Right ventricle myocardium inferior (tissue), 1 donor: ENCODE data around the gene PPP1R16B. TPM values are rescaled to one million over a fixed set of nuclear protein-coding genes. Genes with fewer than 3 reads are reported as not detected.
"Not testable (repeated sequence)": the region's sequence is repeated elsewhere in the genome, so short reads cannot be mapped to it uniquely, and the experiment has no call there.

Source experiments
- ATAC-seq: fragments of 200-7000 bp; cut with Tn5 transposase; one replicate; pipeline ENCODE4 v1.9.1; 2020; ENCODE audit warnings: mild to moderate bottlenecking, moderate library complexity
- DNase-seq: peaks from one replicate; pipeline ENCODE4 v3.0.0; 2021; ENCODE audit errors: missing footprints
- intact Hi-C: fragments of 100-400 bp; cut with DNase I; formaldehyde crosslinking; loops from one replicate; pipeline ENCODE4 v1.11.0; 2022
- total RNA-seq: library from RNA; stranded (reverse); fragmentation: NEBNext Ultra II Directional; extraction: Animal tissue kit (Norgen Biotek cat#: 25700); gene quantifications from one replicate; pipeline ENCODE4 v1.2.1, GENCODE V29; 2021
- donor health status: DM: no; HTN: yes; CAD: no; lungs with severe emphysema.

Gene PPP1R16B
- total RNA-seq, 1 donor from 2014 or later = 9.0 TPM

DNA sequence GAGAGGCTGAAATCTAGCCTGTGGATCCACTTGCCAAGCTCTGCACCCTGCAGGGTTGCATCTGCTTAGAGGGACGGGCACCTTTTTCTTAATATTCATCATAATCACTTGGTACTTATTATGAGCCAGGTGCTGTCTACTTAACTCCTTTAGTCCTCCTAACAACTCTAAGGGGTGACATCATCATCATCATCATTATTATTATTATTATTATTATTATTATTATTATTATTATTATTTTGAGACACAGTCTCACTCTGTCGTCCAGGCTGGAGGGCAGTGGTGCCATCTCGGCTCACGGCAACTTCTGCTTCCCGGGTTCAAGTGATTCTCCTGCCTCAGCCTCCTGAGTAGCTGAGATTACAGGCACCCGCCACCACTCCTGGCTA, 8.1 kb downstream of the PPP1R16B start:
- ATAC-seq, DNase-seq, intact Hi-C loops: not testable (repeated sequence)

DNA sequence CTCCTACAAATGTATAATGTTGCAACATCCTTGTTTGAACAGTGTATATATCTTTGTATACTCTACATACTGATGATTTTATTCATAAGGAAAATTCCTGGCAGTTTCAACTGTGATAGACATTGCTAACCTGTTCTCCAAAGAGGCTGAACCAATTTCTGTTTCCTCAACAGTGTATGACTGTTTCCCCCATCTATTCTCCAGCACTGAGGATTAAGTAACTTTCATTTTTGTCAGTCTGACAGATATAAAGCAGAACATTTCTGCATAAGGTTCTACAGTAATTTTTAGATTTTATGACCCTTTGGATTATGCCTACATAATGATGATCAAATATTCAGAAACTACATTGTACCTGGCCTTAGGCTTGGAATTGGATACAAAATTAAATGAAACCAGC, 9.9 kb downstream of the PPP1R16B start:
- ATAC-seq (no peak), DNase-seq (no peak)
- intact Hi-C loops = no loop called here

DNA sequence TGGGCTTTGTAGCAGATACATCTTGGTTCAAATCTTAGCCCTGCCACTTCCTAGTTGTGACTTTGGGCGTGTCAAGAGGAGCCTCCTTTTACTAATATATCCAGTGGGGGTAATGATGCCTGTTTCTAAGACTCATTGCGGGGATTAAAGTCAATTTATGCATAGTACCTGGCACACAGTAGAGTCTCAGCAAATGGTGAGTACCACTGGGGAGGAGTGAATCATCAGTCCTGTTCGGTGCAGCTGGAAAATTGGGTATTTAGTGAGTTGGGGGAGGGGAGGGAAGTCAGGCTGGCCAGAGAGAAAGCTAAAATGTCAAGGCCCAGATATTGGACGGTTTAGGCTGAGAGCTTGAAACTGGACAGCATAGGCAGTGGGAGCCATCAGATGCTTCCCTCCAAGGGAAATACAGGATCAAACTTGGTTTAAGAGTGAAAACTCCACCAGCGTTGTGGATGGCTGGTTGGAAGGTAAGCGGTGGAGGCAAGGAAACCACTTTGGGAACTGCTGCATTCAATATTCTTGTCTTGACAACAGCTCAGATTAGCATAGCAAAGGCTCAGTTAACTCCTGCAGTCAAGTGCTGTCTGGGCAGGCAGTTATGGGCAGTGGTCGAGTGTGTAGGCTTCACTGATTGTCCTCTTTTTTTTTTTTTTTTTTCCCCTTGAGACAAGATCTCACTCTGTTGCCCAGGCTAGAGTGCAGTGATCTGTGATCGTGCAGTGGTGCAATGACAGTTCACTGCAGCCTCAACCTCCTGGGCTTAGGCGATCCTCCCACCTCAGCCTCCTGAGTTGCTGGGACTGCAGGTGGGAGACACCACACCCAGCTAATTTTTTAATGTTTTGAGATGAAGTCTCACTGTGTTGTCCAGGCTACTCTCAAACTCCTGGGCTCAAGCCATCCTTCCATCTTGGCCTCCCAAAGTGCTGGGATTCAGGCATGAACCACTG, 12.9 kb downstream of the PPP1R16B start:
- no peak for DNase-seq
- intact Hi-C loops = no loop called here
- ATAC-seq = no peak

DNA sequence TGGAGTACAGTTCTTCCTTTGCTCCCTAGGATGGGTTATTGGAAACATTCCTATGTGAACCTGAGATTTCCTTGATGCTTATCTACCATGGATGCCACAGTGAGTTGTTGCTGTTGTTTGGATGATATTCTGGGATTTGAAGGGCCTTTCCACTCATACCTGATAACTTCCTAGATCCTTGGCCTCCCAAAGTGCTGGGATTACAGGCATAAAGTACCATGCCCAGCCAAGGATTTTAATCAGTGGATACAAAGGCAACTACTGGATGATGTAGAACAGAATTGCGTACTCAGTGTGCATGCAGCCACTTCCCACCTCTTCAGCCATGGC, 20.0 kb downstream of the PPP1R16B start:
- intact Hi-C loops = no loop called here
- no peak for DNase-seq
- ATAC-seq = no peak

DNA sequence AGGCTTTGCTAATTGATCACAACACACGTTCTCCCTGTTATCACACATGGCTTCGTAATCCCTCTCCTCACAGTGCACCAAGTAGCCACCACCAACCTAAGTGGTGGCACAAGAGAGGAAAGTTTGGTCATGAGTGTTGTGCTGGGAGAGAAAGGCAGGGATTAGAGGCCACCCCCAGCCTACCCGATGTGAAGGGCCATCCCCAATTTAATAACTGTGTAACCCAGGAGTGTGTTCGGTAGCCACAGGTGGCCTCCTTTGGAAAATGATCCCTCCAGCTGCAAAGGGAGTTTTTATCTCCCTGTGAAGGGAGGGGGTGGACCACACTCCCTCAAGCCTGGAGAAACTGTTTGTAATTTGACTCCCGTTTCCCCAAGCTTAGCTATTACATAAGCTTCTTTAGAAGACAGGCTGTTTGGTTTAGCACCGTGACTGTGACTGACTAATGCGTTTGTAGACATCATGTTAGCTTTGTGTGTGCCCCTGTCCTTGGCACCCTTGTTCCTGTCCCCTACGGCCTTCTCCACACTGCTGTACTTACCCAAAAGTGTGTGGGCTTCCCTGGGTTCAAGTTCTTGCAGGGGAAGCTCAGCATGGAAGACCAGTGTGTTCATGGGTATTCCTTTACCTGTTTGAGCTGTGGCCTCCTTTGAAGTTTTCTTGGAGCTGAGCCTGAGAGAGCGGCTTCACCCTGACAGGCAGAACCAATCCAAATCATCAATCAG, 20.6 kb downstream of the PPP1R16B start:
- DNase-seq (no peak), ATAC-seq (no peak)
- intact Hi-C loops = no loop called here

DNA sequence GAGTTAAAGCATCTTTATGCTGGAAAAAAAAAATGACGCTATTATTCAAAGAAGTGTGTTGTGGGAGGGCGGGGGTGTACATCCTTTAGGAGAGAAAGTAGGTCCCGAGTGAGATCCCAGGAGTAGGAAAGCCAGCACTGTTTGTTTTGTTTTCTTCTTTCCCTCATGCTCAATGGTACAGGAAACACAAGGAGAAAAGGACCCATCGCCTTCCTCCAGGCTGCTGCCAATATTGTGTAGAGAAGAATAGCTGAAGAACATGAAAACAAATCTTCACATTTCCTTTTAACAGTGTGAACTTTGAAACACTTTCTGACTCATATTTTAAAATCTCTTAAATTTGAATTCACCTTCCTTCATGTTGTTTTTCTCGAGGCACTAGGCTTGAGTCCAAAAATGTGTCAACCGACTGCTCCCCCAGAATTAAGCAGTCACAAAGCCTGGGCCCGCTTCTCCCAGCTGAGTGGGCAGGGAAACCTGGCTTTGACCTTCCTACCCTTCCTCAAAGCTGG, 22.3 kb downstream of the PPP1R16B start:
- intact Hi-C loops = no loop called here
- ATAC-seq (no peak), DNase-seq (no peak)

DNA sequence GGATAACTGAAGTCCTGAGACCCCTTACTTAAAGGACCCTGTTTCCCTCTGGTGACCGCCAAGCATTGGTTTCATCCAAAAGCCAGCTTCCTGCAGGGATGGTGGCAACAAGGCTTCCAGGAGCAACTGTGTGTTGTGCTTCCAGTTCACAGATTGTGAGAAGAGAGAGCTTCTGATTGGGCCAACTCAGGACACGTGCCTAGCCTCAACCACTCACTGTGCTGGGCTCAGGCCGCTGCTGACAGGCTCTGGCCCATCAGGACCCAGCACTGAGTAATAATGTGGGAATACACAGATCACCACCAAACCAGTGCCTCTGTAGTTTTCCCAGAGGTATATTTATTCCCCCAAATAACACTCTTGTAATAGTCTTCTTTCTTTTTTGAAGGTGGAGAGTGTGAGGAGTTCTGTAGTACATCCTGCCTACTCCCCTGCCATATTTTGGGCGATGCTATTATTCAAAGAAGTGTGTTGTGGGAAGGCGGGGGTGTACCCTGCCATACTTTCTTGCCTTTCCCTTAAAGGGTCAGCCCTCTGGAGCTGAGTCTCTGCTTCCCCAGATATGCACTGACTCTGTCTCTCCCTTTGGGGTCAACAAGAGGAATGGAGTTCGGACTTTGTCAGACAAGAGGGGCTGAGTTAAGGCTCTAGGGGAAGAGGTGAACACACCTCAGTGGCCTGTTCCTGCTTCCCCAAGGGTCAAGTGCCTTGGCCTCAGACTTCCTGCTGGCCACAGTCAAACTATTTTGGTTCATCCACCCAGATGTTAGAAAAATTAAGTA, 23.2 kb downstream of the PPP1R16B start:
- DNase-seq (no peak), ATAC-seq (no peak)
- intact Hi-C loops = no loop called here

DNA sequence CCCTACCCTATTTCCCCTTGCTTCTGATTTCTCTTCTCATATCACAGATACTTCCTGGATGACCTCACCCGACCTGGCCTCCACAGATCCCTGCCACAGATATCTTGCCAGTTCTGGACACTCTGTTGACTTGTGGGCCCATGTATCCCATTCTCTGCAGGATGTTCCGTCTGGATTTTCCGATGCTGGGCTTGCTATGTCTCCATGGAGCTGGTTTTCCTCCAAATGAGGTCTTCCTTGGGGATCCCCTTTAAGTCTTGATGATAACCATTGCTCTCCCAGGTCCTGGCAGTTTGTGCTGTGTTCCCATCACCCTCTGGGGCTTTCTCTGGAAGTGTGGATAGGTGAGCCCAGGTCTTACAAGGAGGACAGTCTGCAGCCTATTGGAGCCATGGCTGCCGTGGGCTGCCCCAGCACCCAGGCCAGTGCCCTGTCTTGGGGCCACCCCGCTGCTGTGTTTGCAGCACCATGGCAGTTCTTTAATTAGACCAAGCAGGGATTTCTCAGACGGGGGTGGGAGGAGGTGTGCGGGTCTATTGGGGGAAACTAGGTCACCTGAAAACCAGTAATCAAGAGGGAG, 23.9 kb downstream of the PPP1R16B start:
- peak; percentile 26 for ATAC-seq
- intact Hi-C loops = no loop called here
- DNase-seq = no peak

DNA sequence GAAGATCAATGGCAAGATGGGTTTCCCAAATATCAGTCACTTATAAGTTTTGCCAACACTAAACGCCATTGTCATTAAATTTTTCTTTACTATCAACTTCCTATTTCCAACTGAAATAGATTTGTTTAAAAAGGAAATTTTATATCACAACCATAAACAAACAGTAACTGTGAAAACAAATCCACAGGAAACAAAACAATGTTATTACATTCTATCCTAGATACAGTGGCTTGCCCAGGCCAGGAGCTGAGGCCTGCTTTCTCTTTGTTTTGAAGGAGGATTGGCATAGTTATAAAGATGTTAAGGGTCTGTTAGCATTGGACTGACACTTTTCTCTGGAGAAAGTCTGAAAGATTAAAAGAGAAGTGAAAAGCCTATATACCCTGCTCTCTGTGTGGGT, 24.9 kb downstream of the PPP1R16B start:
- intact Hi-C loops = no loop called here
- DNase-seq (no peak), ATAC-seq (no peak)

DNA sequence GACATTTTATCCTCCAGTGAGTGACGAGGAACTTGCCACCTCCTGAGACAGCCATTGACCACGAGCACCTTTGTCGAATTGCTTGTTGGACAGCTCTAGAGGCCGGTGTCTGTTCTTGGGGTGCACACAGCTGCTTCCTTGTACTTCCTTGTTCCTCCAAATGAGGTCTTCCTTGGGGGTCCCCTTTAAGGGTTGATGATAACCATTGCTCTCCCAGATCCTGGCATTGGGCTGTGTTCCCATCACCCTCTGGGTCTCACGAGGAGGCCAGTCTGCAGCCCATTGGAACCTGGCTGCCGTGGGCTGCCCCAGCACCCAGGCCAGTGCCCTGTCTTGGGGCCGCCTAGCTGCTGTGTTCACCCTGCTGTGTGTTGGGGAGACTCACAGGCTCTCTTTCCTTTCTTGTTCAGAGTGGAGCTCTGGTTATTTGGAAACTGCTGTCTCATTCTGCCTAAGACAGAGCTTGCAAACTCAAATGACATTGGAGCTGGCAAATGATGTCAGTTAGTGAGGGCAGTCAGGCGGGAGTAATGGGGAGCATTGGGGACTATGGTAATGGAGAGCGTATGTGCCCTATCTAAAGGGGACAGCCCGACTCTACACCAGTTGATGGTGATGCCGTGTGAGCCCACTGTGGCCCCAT, 25.7 kb downstream of the PPP1R16B start:
- DNase-seq (no peak), ATAC-seq (no peak)
- intact Hi-C loops = no loop called here

DNA sequence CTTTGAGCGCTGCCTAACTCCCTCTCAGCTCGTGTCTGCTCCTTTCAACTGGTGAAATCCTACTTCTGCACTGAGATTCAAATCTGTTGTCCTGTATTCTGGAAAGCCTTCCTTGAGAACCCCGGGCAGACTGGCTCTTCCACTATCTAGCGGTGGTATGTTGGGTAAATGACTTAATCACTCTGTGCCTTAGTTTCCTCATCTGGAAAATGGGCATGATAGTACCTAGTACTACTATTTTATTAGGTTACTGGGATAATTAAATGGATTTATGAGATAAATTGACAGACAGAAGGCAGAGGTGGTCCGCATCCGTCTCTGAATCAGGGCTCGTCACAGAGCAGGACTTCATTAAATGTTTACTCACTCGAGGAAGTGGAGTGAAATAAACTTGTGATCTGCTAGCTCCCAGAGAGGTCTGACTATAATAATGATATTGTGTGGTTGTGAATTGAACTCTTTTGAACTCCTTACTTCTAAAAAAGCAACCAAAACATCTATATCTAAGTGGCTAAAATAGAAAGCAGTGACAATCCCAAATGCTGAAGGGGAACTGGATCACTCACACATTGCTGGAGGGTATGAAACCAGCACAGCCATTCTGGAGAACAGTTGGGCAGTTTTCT, 26.6 kb downstream of the PPP1R16B start:
- intact Hi-C loops = no loop called here
- ATAC-seq (no peak), DNase-seq (no peak)

DNA sequence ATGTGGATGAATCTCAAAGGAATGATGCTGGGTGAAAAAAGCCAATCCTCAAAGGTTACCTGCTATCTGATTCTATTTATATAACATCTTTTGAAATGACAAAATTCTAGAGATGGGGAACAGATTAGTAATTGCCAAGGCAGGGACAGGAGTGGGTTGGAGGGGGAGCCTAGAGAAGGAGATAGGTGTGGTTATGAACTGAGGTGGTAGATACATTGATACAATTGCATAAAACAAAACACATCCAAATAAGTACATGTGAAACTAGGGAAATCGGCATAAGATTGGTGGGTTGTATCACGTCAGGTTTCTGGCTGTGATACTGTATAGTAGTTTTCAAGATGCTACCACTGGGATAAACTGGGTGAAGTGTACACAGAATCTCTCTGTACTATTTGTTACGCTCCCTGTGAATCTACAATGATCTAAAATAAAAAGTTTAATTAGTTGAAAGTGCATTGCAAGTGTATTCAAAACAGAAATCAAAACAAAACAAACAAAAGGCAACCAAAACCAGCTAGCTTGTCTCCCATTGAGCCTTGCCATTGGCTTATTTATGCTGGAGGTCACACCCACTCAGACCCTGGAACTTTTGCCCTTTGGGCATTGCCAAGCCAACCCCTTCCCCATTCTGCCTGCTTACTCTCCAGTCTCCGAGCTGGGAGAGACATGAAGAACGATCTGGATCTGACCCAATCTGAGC, 27.8 kb downstream of the PPP1R16B start:
- intact Hi-C loops = no loop called here
- no peak for ATAC-seq
- no peak for DNase-seq

DNA sequence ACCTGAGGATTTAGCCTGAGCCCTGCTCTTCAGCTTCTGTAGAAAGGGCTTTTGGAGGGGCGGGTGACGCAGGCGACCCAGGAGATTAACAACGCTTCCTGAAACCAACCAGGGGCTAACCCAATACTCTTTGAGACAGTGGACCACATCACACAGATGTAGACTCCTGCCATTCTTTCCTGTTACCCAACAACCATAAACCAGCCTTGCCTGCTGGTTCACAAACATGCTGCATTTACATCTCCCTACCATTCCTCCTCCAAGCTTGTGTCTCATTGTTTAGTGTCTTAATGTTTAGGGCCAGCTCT, 28.3 kb downstream of the PPP1R16B start:
- DNase-seq (no peak), ATAC-seq (no peak)
- intact Hi-C loops = no loop called here

DNA sequence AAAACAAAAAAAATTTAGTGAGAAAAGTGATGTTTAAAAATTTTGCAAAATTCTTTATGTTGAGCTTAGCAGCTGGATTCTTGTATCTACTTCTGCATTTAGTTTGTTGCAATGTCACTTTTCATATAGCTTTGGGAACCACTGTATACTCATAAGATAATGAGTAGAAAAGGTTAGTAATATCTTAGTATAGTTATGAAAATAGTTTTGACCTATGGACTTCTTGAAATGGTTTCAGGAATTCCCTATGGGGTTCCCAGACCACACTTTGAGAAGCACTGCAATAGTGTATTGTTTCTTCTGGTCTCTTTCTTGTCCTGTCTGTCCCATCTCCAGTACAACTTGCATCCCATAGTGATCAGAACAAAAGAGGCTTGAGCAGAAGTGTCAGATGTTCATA, 29.4 kb downstream of the PPP1R16B start:
- intact Hi-C loops = no loop called here
- no peak for ATAC-seq
- DNase-seq = no peak

DNA sequence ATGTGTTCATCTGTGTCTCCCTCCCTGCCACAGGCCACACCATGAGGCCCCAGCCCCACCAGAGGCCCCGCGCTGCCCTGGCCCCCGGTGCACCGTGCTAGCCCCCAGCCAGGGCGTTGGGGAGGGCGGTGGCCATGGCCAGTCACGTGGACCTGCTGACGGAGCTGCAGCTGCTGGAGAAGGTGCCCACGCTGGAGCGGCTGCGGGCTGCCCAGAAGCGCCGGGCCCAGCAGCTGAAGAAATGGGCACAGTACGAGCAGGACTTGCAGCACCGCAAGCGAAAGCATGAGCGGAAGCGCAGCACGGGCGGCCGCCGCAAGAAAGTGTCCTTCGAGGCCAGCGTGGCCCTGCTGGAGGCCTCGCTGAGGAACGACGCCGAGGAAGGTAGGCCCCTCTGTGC, 30.3 kb downstream of the PPP1R16B start:
- DNase-seq (no peak), ATAC-seq (no peak)
- intact Hi-C loops = no loop called here

DNA sequence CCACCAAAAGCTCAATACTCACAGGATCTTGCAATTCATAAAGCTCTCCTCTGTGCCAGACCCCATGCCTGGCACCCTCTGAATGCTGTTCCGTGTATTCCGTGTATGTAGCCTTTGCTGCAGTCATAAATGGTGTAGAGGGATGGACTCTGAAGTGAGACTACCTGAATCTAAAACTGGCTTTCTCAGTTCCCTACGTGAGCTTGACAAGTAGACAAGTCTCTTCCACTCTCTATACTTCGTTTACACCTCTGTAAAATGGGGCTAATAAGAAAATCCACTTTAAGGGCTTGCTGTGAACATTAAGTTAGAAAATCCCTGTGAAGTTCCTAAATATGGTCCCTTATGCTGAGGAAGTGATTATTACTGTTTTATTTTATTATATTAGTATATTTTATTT, 31.5 kb downstream of the PPP1R16B start:
- ATAC-seq (no peak), DNase-seq (no peak)
- intact Hi-C loops = no loop called here

DNA sequence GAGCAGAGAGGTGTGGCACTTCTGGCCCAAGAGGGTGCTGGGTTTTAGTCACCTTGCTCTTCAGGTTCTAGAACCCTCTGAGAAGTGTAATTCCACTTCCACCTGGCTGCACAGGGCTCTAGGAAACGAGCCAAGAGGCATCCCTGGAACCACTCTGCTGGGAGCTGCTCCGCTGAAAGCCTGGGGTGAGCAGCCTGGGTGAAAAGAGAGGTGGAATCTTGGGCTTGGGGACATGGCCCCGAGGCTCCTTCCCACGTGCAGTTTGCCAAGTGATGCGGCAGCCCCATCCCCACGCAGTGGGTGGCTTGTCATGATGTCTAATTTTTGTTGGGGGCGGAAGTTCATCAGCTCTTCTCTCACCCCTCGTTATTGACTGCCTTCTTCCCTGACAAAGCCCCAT, 32.8 kb downstream of the PPP1R16B start:
- ATAC-seq = no peak
- intact Hi-C loops = no loop called here

DNA sequence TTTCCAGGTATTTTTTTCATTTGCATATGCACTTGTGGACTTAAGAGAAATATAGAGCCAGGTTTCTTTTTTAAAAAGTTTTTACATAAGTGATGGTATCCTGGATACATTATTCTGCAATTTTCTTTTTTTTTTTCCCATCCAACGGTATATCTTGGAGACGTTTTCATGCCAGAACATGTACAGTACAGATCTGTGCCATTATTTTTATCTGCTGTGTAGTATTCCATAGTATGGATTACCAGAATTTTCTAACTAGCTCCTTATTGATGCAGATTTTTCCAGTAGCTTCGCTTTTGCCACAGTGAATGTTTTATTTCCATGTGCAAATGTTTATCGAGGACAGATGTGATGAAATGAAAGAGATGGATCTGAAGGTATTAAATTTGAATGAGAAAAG, 34.1 kb downstream of the PPP1R16B start:
- DNase-seq (no peak), ATAC-seq (no peak)
- intact Hi-C loops = no loop called here

More for the DNA sequence above, 32.8 kb downstream of the PPP1R16B start:
- no peak for DNase-seq
